Prostate gland (tissue), 2 donors: ENCODE results near the gene FMN1. TPM values are rescaled to one million over a fixed set of nuclear protein-coding genes. Genes with fewer than 3 reads are reported as not detected.

Experiments used
- DNase-seq: peaks from one replicate; pipeline ENCODE4 v3.0.0-alpha.2; 2019; ENCODE audit warnings: low spot score
- H3K27ac ChIP-seq, 2 donors: fragments of 200-600 bp; sonication (generic); 2 replicates each; pipeline ENCODE4 v1.5.1; 2017 to 2019
- H3K27me3 ChIP-seq: fragments of 200-600 bp; sonication (generic); replicated peaks from 2 replicates; pipeline ENCODE4 v1.5.1; 2019; ENCODE audit not compliant: insufficient read depth
- H3K36me3 ChIP-seq, 2 donors: fragments of 200-600 bp; sonication (generic); 1 replicate in 1 of 2; 2 replicates in 1 of 2; pipeline versions ENCODE4 v1.5.1 to v1.8.1; 2017 to 2019
- H3K4me1 ChIP-seq: fragments of 200-600 bp; sonication (generic); replicated peaks from 2 replicates; pipeline ENCODE4 v1.5.1; 2019
- H3K4me3 ChIP-seq, 2 donors: fragments of 200-600 bp; sonication (generic); 2 replicates each; pipeline ENCODE4 v1.5.1; 2017 to 2019
- H3K9me3 ChIP-seq: fragments of 200-600 bp; sonication (generic); 2 replicates; pipeline ENCODE4 v1.5.1; 2017
- POLR2A ChIP-seq: fragments of 450-650 bp; IDR thresholded peaks from one replicate; pipeline ENCODE4 v1.6.1; 2016; ENCODE audit warnings: antibody characterized with exemption, mild to moderate bottlenecking
- POLR2AphosphoS5 ChIP-seq: sonication (generic); formaldehyde crosslinking; IDR thresholded peaks from one replicate; pipeline ENCODE4 v1.6.1; 2017; ENCODE audit warnings: antibody characterized with exemption
- WGBS: methylation state at CpG from one replicate; pipeline ENCODE4 v1.1.5; 2018; 5-methylcytosine and 5-hydroxymethylcytosine counted together
- intact Hi-C: fragments of 100-400 bp; cut with DNase I; formaldehyde crosslinking; loops from one replicate; pipeline ENCODE4 v1.14.2; 2022
- total RNA-seq, 2 donors: library from RNA; depleted of rRNA; stranded (reverse); fragments of >200 nt; gene quantifications; one replicate each; pipeline ENCODE4 v1.1.0, GENCODE V29; 2016
- TF ChIP-seq, protein P1 (sequence below), 4 experiments: fragments of 200-600 bp in 2 of 4; fragments of 450-650 bp in 2 of 4; sonication (generic) in 2 of 4; IDR thresholded peaks; 1 replicate in 3 of 4; 2 replicates in 1 of 4; pipeline ENCODE4 v1.5.1; 2016 to 2019; ENCODE audit warnings: antibody characterized with exemption in 4 of 4, mild to moderate bottlenecking in 2 of 4, moderate library complexity in 2 of 4

Gene FMN1
- total RNA-seq, 2 donors from 2014 or later = 7.1 to 32.5 TPM

DNA sequence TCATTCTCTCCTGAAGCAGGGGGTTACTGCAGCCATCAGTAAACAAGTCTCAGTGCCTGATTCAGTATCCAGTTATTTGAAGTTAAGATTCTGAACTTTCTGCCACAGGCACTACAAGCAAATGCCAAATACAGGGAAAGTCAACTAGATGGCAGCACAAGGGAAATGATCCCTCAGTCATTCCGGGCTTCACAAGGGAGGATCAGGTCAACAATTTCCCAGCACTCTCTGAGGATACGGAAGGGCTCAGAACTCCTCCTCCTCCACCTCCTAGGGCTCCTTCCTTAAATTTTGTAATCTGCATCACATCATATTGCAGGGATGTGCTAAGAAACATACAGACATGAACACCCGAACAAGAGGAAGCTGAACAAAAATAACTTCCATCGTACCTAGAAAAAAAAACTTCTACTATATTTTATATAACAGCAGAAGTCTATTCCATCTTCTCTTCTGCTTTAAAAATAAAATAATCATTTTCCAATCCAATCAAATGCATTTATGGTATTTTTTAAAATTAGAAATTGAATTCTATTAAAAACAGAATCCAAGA lies 187.1 kb downstream of the FMN1 start:
- WGBS = 45% methylated on average over 4 of the region's 4 CpGs
- H3K9me3 ChIP-seq = no peaks in the 10 kb centered on the region
- H3K36me3 ChIP-seq = no peaks in the 10 kb centered on the region
- H3K4me3 ChIP-seq = no peak overlapping the region
- H3K27me3 ChIP-seq = no peaks in the 10 kb centered on the region
- no peak overlapping the region for H3K27ac ChIP-seq
- intact Hi-C loops = no loop called here
- TF ChIP-seq POLR2A (no peak), POLR2AphosphoS5 (no peak)
- TF ChIP-seq, protein P1, sequence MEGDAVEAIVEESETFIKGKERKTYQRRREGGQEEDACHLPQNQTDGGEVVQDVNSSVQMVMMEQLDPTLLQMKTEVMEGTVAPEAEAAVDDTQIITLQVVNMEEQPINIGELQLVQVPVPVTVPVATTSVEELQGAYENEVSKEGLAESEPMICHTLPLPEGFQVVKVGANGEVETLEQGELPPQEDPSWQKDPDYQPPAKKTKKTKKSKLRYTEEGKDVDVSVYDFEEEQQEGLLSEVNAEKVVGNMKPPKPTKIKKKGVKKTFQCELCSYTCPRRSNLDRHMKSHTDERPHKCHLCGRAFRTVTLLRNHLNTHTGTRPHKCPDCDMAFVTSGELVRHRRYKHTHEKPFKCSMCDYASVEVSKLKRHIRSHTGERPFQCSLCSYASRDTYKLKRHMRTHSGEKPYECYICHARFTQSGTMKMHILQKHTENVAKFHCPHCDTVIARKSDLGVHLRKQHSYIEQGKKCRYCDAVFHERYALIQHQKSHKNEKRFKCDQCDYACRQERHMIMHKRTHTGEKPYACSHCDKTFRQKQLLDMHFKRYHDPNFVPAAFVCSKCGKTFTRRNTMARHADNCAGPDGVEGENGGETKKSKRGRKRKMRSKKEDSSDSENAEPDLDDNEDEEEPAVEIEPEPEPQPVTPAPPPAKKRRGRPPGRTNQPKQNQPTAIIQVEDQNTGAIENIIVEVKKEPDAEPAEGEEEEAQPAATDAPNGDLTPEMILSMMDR (IDR thresholded peaks at IDR 0.05) = no peak
- no peaks in the 10 kb centered on the region for H3K4me1 ChIP-seq
- no peak for DNase-seq

DNA sequence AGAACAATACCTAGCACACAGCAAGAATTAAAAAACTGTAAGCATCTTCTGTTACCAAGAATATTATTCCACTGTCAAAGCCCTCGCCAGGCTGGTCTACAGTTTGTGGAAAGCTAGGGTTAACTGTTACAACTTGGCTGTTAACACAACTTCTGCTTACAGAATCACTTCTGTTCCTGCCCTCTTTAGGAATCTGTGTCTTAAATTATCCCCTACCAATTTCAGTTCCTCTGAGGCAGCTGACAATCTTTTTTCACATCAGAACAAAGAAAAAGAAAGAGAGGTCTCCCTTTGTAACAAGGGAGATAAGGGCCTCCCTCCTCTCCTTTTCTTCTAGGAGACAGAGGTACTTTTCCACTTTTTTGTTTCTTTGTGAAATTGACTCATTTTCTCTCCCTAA lies 188.9 kb downstream of the FMN1 start:
- TF ChIP-seq POLR2AphosphoS5 = no peak
- TF ChIP-seq, protein P1 (IDR thresholded peaks at IDR 0.05) = no peak
- TF ChIP-seq POLR2A = no peak
- intact Hi-C loops = no loop called here
- no peaks in the 10 kb centered on the region for H3K9me3 ChIP-seq
- no peak overlapping the region for H3K4me3 ChIP-seq
- 94% methylated on average over 1 of the region's 1 CpG for WGBS
- no peak for DNase-seq
- H3K27ac ChIP-seq = no peak overlapping the region
- H3K4me1 ChIP-seq = no peaks in the 10 kb centered on the region
- H3K36me3 ChIP-seq = no peaks in the 10 kb centered on the region
- H3K27me3 ChIP-seq = no peaks in the 10 kb centered on the region

DNA sequence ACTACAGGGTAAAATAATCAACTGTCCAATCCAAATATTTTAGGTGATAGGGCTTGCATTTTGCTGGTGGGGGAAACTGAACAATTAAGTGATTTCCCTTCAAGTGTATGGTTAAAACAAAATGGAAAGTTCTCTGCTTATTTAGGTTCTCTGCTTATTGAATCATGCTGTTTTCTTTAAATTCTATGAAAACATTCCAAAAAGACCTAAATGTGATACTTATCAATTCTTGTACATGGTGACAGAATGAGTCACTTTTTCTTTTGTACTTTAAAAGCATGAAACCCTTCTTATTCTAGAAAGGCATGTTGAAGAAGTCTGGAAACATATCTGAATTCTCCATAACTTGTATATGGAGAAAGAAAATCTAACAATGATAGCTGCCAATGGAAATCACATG lies 192.6 kb downstream of the FMN1 start:
- Histone ChIP-seq H3K27ac (no peak overlapping the region), H3K27me3 (no peaks in the 10 kb centered on the region), H3K4me3 (no peak overlapping the region), H3K4me1 (no peaks in the 10 kb centered on the region), H3K36me3 (no peaks in the 10 kb centered on the region), H3K9me3 (no peaks in the 10 kb centered on the region)
- DNase-seq = no peak
- intact Hi-C loops = no loop called here
- no peak for TF ChIP-seq POLR2AphosphoS5
- TF ChIP-seq, protein P1 (IDR thresholded peaks at IDR 0.05) = no peak
- no peak for TF ChIP-seq POLR2A

DNA sequence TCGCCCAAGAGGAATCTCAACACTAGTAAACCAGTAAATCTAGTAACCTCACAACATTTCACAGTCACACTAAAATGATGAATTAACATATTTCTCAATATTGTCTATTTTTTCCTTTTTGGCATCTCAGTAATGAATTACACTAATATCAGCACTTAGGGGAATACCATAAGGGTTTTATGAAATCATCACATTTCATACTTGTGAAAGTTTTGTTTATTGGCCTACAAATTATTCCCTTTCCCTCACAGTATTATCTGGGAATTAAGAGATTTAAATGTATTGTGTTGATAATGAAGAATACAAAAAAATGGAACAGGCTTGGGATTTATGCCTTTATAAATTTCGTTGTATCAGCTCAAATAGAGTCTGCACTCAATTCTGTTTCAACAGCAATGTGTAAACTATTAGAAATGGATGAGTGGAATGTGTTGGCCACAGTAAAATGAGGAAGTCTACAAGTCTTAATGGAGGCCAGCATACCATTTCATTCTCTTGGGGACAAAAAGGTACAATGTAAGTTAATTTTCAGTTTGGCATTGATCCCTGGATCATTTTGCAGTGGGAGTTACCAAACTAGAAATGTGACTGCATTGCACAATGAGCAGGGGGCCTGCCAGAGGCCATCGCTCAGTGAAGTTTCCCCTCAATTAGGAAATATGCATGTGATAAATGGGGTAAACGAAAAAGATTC lies 195.4 kb downstream of the FMN1 start:
- WGBS = 78% methylated on average over 4 of the region's 4 CpGs
- no peak for DNase-seq

More for the DNA sequence above, 195.4 kb downstream of the FMN1 start:
- no peaks in the 10 kb centered on the region for H3K9me3 ChIP-seq
- H3K27ac ChIP-seq = no peak overlapping the region
- no peak overlapping the region for H3K4me3 ChIP-seq
- intact Hi-C loops = loop anchor here (5.0 kb wide), 2 partner anchors 112 to 347 kb away; no protein-coding TSS in a partner anchor
- no peaks in the 10 kb centered on the region for H3K36me3 ChIP-seq
- no peak for TF ChIP-seq POLR2AphosphoS5
- TF ChIP-seq, protein P1 (IDR thresholded peaks at IDR 0.05) = no peak
- TF ChIP-seq POLR2A = no peak
- no peaks in the 10 kb centered on the region for H3K27me3 ChIP-seq
- no peaks in the 10 kb centered on the region for H3K4me1 ChIP-seq
